GM18519 (cell line): ENCODE measurements around the gene RIC3.

Source experiments
- ATAC-seq: cut with Tn5 transposase; IDR thresholded peaks from one replicate; pipeline ENCODE4 v1.9.1; 2021; ENCODE audit warnings: mild to moderate bottlenecking, moderate library complexity; ENCODE audit not compliant: unreplicated experiment, low FRiP score

RIC3 gene

DNA sequence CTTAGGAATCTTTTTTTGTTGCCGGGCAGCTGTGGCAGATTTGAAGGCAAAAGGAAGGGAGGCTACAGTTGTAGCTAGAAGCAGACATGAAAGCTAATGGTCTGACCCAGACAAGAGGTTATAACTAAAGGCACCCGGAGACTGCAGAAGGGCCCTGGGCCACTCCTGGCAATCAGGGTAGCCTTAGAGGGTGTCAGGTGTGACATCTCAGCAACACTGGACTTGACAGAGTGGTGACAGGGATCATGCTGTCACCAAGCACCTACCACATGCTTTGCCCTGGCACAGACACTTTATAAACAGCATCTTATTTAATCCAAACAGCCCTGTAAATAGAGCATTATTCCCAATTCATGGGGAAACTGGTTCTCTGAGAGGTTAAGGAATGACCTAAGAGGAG is 62.1 kb downstream of the RIC3 start:
- ATAC-seq: no peak

- no peak for ATAC-seq
Measured at GRCh38 chr11:8105666-8106065, 63.2 kb downstream of the RIC3 start.

GRCh38 chr11:8105133-8105532 is 63.7 kb downstream of the RIC3 start:
- ATAC-seq: no peak

DNA sequence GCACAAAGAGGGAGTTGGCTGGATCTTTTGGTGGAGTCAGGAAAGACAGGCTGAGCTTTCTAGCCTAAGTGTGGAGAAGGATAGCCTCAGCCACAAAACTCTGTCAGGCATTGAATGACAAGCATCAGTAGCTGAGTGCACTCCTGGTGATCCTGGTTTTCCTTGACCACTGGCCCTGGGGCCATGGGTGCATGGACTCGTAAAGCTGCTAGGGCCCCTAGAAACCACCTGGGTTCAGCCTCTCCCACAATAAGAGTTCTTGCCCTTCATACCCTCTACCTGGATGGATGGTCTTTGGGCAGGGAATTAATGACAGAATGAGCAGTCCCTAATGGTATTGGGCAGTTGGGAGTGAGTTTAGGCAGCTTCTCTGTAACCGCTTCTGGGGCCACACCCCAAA is 64.9 kb downstream of the RIC3 start:
- no peak for ATAC-seq

DNA sequence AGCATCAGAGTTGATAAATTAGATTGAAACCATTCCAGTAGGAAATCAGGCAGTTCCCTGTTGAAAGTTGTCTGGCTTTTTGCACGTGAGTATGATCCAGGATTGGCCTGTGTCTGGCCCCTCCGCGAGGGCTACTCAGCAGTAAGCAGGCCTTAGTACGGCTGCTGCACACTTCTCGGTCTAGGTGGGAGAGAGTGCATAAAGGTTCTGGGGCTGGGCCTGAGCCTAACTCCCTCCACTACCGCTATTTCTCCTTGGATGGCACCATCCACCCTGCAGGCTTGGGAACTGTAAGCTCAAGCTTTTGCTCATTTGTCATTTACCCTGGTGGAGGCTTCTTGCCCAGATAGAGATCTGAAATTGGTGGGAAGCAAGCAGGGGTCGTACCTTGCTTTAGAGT is 65.9 kb downstream of the RIC3 start:
- ATAC-seq: no peak

GRCh38 chr11:8102296-8102915 is 66.4 kb downstream of the RIC3 start:
- ATAC-seq: no peak

DNA sequence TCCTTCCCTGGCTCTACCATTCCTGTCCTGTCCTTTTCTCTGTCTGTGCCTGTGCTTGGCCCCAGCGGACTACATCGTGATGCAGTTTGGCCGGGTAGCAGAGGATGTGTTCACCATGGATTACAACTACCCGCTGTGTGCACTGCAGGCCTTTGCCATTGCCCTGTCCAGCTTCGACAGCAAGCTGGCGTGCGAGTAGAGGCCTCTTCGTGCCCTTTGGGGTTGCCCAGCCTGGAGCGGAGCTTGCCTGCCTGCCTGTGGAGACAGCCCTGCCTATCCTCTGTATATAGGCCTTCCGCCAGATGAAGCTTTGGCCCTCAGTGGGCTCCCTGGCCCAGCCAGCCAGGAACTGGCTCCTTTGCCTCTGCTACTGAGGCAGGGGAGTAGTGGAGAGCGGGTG is 67.4 kb downstream of the RIC3 start:
- no peak for ATAC-seq

DNA sequence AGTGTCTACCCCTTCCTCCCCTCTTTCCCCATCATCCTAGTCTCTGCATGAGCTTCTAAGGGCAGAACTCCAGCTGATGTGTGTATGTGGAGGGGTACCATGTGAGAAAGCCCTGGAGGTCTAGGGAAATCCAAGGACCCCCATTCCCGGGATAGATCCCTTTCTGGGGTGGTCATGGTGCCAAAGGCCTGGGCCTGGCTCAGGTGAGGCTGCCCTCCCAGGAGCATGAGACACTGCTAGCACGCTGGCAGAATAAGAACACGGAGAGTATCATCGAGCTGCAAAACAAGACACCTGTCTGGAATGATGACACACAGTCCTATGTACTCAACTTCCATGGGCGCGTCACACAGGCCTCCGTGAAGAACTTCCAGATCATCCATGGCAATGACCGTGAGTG is 68.2 kb downstream of the RIC3 start:
- no peak for ATAC-seq

GRCh38 chr11:8100158-8100557 is 68.7 kb downstream of the RIC3 start:
- no peak for ATAC-seq

- ATAC-seq: no peak
Measured at GRCh38 chr11:8099291-8099899, 69.4 kb downstream of the RIC3 start.

- ATAC-seq: no peak
Measured at GRCh38 chr11:8098879-8099278, 69.9 kb downstream of the RIC3 start.

GRCh38 chr11:8098361-8098760 is 70.5 kb downstream of the RIC3 start:
- ATAC-seq: no peak

GRCh38 chr11:8097926-8098325 is 70.9 kb downstream of the RIC3 start:
- ATAC-seq: no peak

GRCh38 chr11:8097468-8097867 is 71.4 kb downstream of the RIC3 start:
- no peak for ATAC-seq

GRCh38 chr11:8097062-8097461 is 71.8 kb downstream of the RIC3 start:
- no peak for ATAC-seq

- ATAC-seq: no peak
Measured at GRCh38 chr11:8096575-8096974, 72.2 kb downstream of the RIC3 start.

- no peak for ATAC-seq
Measured at GRCh38 chr11:8095806-8096522, 72.9 kb downstream of the RIC3 start.

DNA sequence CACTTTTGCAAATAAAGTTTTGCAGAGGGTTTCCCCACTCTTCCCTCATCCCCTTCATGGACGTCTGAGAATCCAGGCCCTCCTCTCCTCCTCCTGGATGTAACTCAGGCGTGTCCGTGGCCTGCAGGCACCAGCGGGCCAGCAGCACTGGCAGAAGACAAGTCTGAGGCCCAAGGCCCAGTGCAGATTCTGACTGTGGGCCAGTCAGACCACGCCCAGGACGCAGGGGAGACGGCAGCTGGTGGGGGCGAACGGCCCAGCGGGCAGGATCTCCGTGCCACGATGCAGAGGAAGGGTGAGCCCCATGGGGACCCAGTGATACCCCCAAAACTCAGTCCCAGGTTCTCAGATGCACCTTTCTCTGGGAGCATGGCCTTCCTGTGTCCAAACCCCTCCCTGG is 73.5 kb downstream of the RIC3 start:
- no peak for ATAC-seq

- no peak for ATAC-seq
Measured at GRCh38 chr11:8094656-8095055, 74.2 kb downstream of the RIC3 start.

GRCh38 chr11:8093931-8094575 is 74.8 kb downstream of the RIC3 start:
- no peak for ATAC-seq

DNA sequence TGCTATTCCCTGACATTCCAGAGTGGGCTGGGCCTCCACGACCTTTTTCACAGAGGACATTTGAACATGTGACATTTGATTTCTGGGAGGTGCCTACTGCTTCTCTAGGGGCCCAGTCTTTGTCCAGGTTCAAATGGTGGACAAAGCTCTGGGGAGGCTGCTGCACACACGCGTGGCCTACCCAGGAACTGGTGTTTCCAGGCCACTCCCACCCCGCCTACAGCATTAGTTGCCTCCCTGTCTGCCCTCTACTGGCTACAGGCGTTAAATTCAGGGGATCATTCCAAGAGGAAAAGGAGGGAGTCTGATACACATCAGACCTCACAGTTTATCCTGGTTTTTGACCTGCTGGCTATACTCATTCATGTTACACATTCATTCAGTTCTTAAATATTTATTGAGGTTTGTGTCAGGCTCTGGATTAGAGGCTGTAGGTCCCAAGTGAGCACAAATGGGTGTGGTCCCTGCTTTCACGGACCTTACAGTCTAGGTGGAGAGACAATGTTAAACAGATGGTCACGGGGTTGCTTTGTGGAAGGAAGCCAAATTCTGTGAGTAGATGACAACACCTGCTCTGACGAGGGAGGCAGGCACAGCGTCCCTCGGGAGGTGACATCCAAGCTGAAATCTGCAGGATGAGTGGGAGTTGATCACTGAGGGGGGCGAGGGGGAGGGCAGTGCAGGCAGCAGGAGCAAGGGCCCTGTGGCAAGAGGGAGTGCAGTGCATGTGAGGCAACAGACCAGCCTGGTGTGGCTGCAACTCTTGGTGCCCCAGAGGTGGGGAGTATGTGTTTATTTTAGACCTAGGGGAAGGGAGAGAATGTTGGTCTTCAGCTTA is 76.0 kb downstream of the RIC3 start:
- ATAC-seq: peak; percentile 81
